ENCODE data around the gene TICRR.
A peak's percentile ranks its signal among the peaks of the same experiment; 100 is the strongest.
"Not testable (repeated sequence)": the region's sequence is repeated elsewhere in the genome, so short reads cannot be mapped to it uniquely, and the experiment has no call there.

The TICRR gene, protein sequence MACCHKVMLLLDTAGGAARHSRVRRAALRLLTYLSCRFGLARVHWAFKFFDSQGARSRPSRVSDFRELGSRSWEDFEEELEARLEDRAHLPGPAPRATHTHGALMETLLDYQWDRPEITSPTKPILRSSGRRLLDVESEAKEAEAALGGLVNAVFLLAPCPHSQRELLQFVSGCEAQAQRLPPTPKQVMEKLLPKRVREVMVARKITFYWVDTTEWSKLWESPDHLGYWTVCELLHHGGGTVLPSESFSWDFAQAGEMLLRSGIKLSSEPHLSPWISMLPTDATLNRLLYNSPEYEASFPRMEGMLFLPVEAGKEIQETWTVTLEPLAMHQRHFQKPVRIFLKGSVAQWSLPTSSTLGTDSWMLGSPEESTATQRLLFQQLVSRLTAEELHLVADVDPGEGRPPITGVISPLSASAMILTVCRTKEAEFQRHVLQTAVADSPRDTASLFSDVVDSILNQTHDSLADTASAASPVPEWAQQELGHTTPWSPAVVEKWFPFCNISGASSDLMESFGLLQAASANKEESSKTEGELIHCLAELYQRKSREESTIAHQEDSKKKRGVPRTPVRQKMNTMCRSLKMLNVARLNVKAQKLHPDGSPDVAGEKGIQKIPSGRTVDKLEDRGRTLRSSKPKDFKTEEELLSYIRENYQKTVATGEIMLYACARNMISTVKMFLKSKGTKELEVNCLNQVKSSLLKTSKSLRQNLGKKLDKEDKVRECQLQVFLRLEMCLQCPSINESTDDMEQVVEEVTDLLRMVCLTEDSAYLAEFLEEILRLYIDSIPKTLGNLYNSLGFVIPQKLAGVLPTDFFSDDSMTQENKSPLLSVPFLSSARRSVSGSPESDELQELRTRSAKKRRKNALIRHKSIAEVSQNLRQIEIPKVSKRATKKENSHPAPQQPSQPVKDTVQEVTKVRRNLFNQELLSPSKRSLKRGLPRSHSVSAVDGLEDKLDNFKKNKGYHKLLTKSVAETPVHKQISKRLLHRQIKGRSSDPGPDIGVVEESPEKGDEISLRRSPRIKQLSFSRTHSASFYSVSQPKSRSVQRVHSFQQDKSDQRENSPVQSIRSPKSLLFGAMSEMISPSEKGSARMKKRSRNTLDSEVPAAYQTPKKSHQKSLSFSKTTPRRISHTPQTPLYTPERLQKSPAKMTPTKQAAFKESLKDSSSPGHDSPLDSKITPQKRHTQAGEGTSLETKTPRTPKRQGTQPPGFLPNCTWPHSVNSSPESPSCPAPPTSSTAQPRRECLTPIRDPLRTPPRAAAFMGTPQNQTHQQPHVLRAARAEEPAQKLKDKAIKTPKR (N-terminal part only)

GRCh38 chr15:89575146-89575655 lies at the start of gene TICRR:
TICRR (plus strand) TSS chr15:89575469; CDS start chr15:89575587, 118 bp downstream.
- peak; percentile 99 for DNase-seq (ENCODE audit: low read depth, low spot score)

GRCh38 chr15:89526181-89526580 lies 49.1 kb upstream of the TICRR start:
- DNase-seq (ENCODE audit: low read depth, low spot score), result no peak

- no peak for DNase-seq (ENCODE audit: low read depth, low spot score)
Observed at GRCh38 chr15:89526601-89527441, 48.4 kb upstream of the TICRR start.

- no peak for DNase-seq (ENCODE audit: low read depth, low spot score)
Observed at GRCh38 chr15:89528757-89529352, 46.4 kb upstream of the TICRR start.

DNA sequence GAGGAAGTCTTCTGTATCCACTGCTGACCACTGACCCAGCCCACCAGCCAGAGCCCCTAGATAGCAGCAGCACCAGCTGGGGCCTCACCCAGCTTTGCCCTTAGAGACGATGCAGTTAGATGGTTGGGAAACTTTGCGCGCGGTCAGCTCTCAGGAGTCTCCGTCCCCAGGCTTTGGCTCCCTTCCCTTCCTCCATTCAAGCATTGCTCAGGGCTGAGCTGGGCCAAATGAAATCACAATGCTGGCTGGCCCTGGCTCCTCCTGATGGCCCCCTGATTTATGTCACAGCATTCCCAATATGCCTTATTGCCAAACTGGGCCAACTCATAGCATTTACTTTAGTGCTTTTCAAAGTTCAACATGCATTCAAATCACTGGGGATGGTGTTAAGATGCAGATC lies 44.3 kb upstream of the TICRR start:
- no peak for DNase-seq (ENCODE audit: low read depth, low spot score)

DNA sequence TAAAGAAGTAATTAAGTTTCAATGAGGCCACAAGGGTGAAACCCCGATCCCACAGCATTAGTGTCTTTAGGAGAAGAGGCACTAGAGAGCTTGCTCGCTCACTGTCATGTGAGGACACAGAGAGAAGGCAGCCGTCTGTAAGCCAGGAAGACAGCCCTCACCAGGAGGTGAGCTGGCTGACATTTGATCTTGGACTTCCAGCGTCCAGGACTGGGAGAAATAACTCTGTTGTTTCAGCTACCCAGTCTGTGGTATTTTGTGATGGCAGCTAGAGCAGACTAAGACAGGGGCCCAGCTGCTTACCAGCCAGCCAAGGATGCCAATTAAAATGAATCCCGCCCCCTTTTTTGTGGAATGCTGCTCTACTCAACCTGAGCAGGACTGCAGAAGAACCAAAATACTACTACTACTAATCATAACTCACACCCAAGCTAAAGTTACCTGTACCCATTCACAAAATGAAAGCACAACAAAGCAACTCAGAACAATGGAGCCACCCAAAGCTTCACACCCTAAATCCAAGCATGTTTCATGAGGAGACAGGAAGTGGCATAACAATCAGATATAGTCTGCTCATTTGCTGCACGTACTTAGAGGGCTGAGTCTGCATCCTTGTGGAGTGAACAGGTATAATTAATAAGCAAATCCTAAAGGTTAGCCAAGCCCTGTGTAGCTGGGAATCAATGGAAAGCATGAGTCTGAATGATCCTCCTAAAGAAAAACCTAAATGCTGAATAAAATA lies 43.3 kb upstream of the TICRR start:
- DNase-seq (ENCODE audit: low read depth, low spot score), result no peak

DNA sequence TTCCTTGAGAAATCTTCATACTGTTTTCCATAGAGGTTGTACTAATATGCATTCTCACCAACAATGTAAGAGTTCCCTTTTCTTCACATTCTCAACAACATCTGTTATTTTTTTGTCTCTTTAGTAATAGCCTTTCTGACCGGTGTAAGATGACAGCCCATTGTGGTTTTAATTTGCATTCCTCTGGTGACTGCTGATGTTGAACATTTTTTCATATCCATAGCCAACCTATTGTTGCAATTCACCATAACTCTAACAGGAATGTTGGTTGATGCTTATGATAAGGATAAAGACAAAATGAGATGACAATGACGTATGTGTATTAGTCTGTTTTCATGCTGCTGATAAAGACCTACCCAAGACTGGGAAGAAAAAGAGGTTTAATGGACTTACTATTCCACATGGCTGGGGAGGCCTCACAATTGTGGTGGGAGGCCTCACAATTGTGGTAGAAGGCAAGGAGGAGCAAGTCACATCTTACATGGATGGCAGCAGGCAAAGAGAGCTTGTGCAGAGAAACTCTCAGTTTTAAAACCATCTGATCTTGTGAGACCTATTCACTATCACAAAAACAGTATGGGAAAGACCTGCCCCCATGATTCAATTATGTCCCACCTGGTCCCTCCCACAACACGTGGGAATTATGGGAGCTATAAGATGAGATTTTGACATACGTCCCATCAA lies 41.3 kb upstream of the TICRR start:
- DNase-seq (ENCODE audit: low read depth, low spot score), result no peak

GRCh38 chr15:89539027-89539426 lies 36.2 kb upstream of the TICRR start:
- no peak for DNase-seq (ENCODE audit: low read depth, low spot score)

GRCh38 chr15:89542369-89542768 lies 32.9 kb upstream of the TICRR start:
- no peak for DNase-seq (ENCODE audit: low read depth, low spot score)

GRCh38 chr15:89543389-89543788 lies 31.9 kb upstream of the TICRR start:
- DNase-seq (ENCODE audit: low read depth, low spot score), result no peak

- not testable (repeated sequence) for DNase-seq (ENCODE audit: low read depth, low spot score)
Observed at GRCh38 chr15:89549138-89549537, 26.1 kb upstream of the TICRR start.

DNA sequence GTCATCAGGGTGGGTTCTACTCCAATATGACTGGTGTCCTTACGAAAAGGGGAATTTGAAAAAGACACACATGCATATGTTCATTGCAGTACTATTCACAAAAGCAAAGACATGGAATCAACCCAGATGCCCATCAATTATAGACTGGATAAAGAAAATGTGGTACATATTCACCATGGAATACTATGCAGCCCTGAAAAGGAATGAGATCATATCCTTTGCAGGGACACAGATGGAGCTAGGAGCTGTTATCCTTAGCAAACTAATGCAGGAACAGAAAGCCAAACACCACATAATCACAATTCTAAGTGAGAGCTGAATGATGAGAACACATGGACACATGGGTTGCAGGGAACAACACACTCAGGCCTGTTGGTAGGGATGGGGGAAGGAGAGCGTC lies 24.8 kb upstream of the TICRR start:
- no peak for DNase-seq (ENCODE audit: low read depth, low spot score)

DNA sequence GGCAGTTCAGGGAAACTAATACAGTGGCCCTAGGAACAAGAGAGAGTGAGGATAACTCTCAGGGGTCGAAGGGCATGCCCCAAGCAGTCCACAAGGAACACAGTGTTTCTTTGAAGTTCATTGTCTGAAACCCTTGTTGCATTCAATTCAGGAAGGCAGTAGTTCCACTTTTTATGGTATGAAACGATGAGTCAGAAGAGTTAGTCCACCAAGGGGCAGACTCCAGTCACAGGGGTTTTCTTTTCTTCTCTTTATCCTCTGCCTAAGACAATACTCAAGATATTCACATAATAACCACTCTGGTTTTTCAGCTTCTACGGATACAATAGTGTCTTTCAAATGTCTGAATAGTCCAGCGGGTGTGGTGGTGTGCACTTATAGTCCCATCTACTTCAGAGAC lies 23.7 kb upstream of the TICRR start:
- DNase-seq (ENCODE audit: low read depth, low spot score), result no peak

- no peak for DNase-seq (ENCODE audit: low read depth, low spot score)
Observed at GRCh38 chr15:89553632-89554031, 21.6 kb upstream of the TICRR start.

DNA sequence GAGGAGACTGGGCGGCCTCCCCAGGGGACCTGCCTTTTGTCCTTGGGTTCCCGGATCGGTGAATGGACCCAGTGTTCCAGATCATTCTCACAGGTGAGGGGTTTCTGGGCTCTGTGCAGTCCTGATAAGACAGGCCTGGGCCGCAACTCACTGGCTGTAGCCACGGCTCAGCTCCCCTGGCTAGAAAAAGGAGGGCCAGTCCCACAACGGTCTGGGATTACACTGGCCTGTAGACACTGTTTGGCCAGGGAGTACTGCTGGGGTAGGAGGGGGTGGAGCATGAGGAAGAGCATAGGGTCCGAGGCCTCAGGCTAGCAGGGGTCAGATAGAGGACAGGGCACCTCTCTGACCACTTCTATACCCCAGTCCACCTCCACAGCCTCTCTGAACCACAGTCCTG lies 21.0 kb upstream of the TICRR start:
- DNase-seq (ENCODE audit: low read depth, low spot score), result no peak

DNA sequence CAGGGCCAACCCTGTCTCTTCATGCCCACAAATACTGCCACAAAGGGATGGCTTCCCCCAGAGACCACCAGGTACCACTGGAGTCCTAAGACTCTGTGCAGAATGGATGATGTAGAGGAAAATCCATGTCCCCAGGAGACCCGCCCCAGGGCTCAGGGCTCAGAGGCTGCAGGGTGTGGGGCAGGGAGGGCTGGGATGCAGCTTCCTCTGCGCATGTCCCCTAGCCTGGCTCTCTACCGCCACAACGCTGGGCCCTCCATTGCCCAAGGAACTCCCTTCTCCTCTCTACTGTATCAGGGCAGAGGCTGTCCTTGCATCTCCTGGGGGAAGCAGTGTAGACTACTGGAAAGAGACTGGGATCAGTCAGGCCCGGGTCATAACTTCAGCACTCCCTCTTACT lies 19.5 kb upstream of the TICRR start:
- no peak for DNase-seq (ENCODE audit: low read depth, low spot score)

GRCh38 chr15:89556413-89557262 lies 18.6 kb upstream of the TICRR start:
- DNase-seq (ENCODE audit: low read depth, low spot score), result peak; percentile 56

DNA sequence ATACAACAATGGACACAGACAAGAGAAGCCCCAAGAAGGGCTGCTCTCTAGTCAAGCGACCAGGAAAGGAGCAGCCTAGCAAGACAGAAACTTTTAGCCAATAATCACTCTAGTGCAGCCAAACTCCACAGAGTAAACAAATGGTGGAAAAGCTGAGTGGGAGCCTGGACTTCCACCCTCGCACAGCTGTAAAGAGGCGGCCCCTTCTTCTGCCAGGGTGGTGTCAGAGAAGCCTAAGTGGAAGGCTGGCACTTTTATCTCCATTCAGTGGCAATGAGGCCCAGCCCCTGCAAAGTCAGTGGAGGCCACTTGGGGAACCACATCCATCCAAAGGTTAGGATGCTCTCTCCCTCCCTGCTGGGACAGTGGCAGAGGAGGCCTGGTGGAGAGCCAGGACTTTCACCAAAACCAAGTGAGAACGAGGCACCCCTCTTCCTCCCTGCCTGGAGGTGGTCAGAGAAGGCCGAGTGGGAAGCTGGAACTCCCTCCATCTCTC lies 15.5 kb upstream of the TICRR start:
- DNase-seq (ENCODE audit: low read depth, low spot score), result no peak

All from iPS DF 19.7 (cell line).